Brain microvascular endothelial cell (primary cell): ENCODE data around the gene LEO1.

Experiments
- DNase-seq: peaks from one replicate; pipeline ENCODE4 v3.0.0-alpha.2; 2020
- H3K27ac ChIP-seq: fragments of 250-450 bp; sonication (Bioruptor Pico); 2 replicates; pipeline ENCODE4 v1.5.1; 2020; ENCODE audit warnings: mild to moderate bottlenecking, moderate library complexity
- H3K27me3 ChIP-seq: fragments of 250-450 bp; sonication (Bioruptor Pico); replicated peaks from 2 replicates; pipeline ENCODE4 v1.5.1; 2020; ENCODE audit warnings: mild to moderate bottlenecking
- H3K36me3 ChIP-seq: fragments of 250-450 bp; sonication (Bioruptor Pico); replicated peaks from 2 replicates; pipeline ENCODE4 v1.5.1; 2020; ENCODE audit warnings: mild to moderate bottlenecking
- H3K4me3 ChIP-seq: 2 replicates; pipeline ENCODE4 v1.5.1; 2011; ENCODE audit warnings: low read depth, mild to moderate bottlenecking, control low read depth, low read length, moderate library complexity
- CTCF ChIP-seq: IDR thresholded peaks from 2 replicates; pipeline ENCODE4 v1.5.1; 2011; ENCODE audit warnings: low read depth, mild to moderate bottlenecking, moderate library complexity, low read length, control low read depth, inconsistent platforms; ENCODE audit errors: missing control alignments
- in situ Hi-C: cut with HindIII; loops from 2 replicates; pipeline ENCODE4 v1.10.0; 2017; ENCODE audit warnings: low sequenced_read_pairs, low pct_ligation_motif_present

LEO1 gene

DNA sequence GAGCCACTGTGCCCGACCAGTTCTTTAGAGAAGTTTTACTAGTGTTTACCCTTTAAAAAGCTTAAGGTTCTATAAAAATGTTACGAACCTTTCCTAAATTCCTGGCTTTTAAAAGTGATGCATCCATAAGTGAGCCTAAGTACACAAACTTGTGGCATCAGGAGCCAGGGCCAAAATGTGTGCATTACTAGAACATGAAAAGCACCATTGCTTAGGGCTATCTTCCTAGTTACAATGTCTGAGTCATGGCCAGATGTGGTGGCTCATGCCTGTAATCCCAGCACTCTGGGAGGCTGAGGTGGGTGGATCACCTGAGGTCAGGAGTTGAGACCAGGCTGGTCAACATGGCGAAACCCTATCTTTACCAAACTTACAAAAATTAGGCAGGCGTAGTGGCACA is 39.9 kb downstream of the LEO1 start:
- H3K27ac ChIP-seq = no peak overlapping the region
- no peaks in the 10 kb centered on the region for H3K27me3 ChIP-seq
- DNase-seq = no peak
- TF ChIP-seq CTCF = no peak
- H3K36me3 ChIP-seq = peaks cover 7% of the 10 kb centered on the region
- no peak overlapping the region for H3K4me3 ChIP-seq
- in situ Hi-C loops = no loop called here

DNA sequence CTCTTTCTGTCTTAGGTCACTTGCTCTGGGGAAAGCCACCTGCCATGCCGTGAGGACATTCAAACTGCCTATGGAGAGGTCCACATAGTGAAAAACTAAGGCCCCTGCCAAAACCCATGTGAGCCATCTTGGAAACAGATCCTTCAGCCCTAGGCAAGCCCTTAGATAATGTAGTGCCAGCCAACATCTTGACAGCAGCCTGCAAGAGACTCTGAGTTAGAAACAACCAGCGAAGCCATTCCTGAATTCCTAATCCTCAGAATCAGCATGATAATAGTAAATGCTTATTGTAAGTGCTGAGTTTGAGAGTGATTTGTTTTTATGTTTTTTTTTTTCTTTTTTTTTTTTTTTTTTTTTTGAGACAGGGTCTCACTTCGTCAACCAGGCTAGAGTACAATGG is 40.6 kb downstream of the LEO1 start:
- DNase-seq = no peak
- H3K27me3 ChIP-seq = no peaks in the 10 kb centered on the region
- H3K4me3 ChIP-seq = no peak overlapping the region
- peaks cover 10% of the 10 kb centered on the region for H3K36me3 ChIP-seq
- H3K27ac ChIP-seq = no peak overlapping the region
- in situ Hi-C loops = no loop called here
- TF ChIP-seq CTCF = no peak

DNA sequence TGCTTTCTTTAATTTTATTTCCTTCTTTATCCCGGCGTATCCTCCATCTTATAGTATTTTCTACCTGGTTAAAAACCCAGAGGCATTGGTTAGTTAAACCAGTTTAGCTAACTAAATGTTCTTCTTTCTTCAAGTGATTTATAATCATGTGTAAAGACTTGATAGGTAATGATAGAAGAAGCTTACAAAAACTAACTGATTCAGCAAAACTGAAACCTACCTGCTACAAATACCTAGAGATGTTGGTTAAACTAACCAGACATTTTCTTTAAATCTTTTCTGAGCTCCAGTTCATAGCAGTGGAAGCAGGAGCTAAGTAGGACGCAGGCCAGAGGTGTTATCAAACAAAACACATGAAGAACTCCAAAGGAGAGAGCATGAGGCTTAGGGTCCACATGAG is 44.8 kb downstream of the LEO1 start:
- peaks cover 39% of the 10 kb centered on the region for H3K36me3 ChIP-seq

GRCh38 chr15:51924156-51925068 is 47.2 kb downstream of the LEO1 start:
- Histone ChIP-seq H3K4me3 (no peak overlapping the region), H3K36me3 (peaks cover 47% of the 10 kb centered on the region), H3K27me3 (no peaks in the 10 kb centered on the region), H3K27ac (no peak overlapping the region)
- DNase-seq = no peak
- in situ Hi-C loops = no loop called here
- no peak for TF ChIP-seq CTCF

More for the DNA sequence above, 44.8 kb downstream of the LEO1 start:
- DNase-seq = no peak
- Histone ChIP-seq H3K27me3 (no peaks in the 10 kb centered on the region), H3K27ac (no peak overlapping the region), H3K4me3 (no peak overlapping the region)
- in situ Hi-C loops = no loop called here
- TF ChIP-seq CTCF = no peak

DNA sequence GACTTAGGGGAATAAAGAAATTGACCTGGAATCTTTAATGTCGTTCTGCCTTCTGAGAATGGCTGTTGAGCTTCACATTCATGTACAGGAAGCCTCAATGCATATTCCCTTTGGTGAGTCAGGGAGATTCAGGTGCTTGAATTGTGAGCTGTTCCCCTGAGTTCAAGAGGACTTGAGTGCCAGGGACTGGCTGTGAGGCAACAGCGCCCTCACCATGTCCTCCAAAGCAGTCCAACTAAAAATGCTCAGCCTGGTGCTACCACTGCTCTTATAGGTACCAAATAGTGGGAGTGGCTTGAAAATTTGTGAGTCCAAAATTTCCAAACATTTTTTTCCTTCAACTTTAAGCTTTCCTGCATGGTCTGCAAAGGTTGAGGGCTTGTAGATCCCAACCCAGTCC is 54.1 kb downstream of the LEO1 start:
- no peak for DNase-seq
- Histone ChIP-seq H3K27ac (no peak overlapping the region), H3K36me3 (peaks cover 30% of the 10 kb centered on the region), H3K4me3 (no peak overlapping the region), H3K27me3 (no peaks in the 10 kb centered on the region)
- TF ChIP-seq CTCF = peak; percentile 59
- in situ Hi-C loops = no loop called here
